ENCODE results near the gene HMX3. TPM values are rescaled to one million over a fixed set of nuclear protein-coding genes. Genes with fewer than 3 reads are reported as not detected.

The HMX3 gene
- total and polyA plus RNA-seq, 2 of the 8 experiments (the other 6 are each of a cell fraction or from before 2014, with no cell fraction given) = 0.05 TPM; not detected in 1

GRCh38 chr10:123150271-123150985 is 14.7 kb downstream of the HMX3 start (continued):
- TF ChIP-seq, protein P1, sequence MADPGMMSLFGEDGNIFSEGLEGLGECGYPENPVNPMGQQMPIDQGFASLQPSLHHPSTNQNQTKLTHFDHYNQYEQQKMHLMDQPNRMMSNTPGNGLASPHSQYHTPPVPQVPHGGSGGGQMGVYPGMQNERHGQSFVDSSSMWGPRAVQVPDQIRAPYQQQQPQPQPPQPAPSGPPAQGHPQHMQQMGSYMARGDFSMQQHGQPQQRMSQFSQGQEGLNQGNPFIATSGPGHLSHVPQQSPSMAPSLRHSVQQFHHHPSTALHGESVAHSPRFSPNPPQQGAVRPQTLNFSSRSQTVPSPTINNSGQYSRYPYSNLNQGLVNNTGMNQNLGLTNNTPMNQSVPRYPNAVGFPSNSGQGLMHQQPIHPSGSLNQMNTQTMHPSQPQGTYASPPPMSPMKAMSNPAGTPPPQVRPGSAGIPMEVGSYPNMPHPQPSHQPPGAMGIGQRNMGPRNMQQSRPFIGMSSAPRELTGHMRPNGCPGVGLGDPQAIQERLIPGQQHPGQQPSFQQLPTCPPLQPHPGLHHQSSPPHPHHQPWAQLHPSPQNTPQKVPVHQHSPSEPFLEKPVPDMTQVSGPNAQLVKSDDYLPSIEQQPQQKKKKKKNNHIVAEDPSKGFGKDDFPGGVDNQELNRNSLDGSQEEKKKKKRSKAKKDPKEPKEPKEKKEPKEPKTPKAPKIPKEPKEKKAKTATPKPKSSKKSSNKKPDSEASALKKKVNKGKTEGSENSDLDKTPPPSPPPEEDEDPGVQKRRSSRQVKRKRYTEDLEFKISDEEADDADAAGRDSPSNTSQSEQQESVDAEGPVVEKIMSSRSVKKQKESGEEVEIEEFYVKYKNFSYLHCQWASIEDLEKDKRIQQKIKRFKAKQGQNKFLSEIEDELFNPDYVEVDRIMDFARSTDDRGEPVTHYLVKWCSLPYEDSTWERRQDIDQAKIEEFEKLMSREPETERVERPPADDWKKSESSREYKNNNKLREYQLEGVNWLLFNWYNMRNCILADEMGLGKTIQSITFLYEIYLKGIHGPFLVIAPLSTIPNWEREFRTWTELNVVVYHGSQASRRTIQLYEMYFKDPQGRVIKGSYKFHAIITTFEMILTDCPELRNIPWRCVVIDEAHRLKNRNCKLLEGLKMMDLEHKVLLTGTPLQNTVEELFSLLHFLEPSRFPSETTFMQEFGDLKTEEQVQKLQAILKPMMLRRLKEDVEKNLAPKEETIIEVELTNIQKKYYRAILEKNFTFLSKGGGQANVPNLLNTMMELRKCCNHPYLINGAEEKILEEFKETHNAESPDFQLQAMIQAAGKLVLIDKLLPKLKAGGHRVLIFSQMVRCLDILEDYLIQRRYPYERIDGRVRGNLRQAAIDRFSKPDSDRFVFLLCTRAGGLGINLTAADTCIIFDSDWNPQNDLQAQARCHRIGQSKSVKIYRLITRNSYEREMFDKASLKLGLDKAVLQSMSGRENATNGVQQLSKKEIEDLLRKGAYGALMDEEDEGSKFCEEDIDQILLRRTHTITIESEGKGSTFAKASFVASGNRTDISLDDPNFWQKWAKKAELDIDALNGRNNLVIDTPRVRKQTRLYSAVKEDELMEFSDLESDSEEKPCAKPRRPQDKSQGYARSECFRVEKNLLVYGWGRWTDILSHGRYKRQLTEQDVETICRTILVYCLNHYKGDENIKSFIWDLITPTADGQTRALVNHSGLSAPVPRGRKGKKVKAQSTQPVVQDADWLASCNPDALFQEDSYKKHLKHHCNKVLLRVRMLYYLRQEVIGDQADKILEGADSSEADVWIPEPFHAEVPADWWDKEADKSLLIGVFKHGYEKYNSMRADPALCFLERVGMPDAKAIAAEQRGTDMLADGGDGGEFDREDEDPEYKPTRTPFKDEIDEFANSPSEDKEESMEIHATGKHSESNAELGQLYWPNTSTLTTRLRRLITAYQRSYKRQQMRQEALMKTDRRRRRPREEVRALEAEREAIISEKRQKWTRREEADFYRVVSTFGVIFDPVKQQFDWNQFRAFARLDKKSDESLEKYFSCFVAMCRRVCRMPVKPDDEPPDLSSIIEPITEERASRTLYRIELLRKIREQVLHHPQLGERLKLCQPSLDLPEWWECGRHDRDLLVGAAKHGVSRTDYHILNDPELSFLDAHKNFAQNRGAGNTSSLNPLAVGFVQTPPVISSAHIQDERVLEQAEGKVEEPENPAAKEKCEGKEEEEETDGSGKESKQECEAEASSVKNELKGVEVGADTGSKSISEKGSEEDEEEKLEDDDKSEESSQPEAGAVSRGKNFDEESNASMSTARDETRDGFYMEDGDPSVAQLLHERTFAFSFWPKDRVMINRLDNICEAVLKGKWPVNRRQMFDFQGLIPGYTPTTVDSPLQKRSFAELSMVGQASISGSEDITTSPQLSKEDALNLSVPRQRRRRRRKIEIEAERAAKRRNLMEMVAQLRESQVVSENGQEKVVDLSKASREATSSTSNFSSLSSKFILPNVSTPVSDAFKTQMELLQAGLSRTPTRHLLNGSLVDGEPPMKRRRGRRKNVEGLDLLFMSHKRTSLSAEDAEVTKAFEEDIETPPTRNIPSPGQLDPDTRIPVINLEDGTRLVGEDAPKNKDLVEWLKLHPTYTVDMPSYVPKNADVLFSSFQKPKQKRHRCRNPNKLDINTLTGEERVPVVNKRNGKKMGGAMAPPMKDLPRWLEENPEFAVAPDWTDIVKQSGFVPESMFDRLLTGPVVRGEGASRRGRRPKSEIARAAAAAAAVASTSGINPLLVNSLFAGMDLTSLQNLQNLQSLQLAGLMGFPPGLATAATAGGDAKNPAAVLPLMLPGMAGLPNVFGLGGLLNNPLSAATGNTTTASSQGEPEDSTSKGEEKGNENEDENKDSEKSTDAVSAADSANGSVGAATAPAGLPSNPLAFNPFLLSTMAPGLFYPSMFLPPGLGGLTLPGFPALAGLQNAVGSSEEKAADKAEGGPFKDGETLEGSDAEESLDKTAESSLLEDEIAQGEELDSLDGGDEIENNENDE (IDR thresholded peaks at IDR 0.05; ENCODE audit: insufficient replicate concordance, low read length) = no peak
- TF ChIP-seq TBP (IDR thresholded peaks at IDR 0.05; ENCODE audit: low read depth, low read length) (no peak), TAF7 (optimal IDR thresholded peaks at IDR 0.05; ENCODE audit: borderline replicate concordance, low read depth, low read length) (no peak), SRF (IDR thresholded peaks at IDR 0.05; ENCODE audit: low read depth, low read length) (no peak), SIX5 (IDR thresholded peaks at IDR 0.05; ENCODE audit: low read depth, low read length) (no peak), SUZ12 (IDR thresholded peaks at IDR 0.05; ENCODE audit: low read length) (no peak), CEBPB (IDR thresholded peaks at IDR 0.05; ENCODE audit: low read depth, low read length) (no peak), YY1 (IDR thresholded peaks at IDR 0.05; ENCODE audit: low read depth, low read length) (no peak), FOSL1 (IDR thresholded peaks at IDR 0.05; ENCODE audit: insufficient read depth, low read depth, low read length) (no peak), CTBP2 (IDR thresholded peaks at IDR 0.05; ENCODE audit: borderline replicate concordance, insufficient read depth, insufficient read length, low read length) (no peak), SIRT6 (IDR thresholded peaks at IDR 0.05; ENCODE audit: low read length) (no peak)
